Effector memory CD8-positive, alpha-beta T cell (primary cell): Measurements from ENCODE around the gene BTG4.

Experiments used
- ATAC-seq: fragments of 150-1000 bp; cut with Tn5 transposase; replicated peaks from 2 replicates; pipeline ENCODE4 v1.10.0; 2021; ENCODE audit warnings: mild to moderate bottlenecking, moderate library complexity
- DNase-seq, 3 experiments: peaks; one replicate each; pipeline ENCODE4 v3.0.0; 2021
- H3K27ac Mint-ChIP-seq, 2 donors: one replicate each; pipeline ENCODE4 v1.8.0; 2022; ENCODE audit warnings: mild to moderate bottlenecking in 2 of 2, mixed read lengths in 2 of 2, moderate library complexity in 2 of 2
- H3K27me3 Mint-ChIP-seq, 2 donors: one replicate each; pipeline ENCODE4 v1.8.0; 2022; ENCODE audit warnings: mixed read lengths in 2 of 2
- H3K36me3 Mint-ChIP-seq: one replicate; pipeline ENCODE4 v1.8.0; 2022; ENCODE audit warnings: mild to moderate bottlenecking, moderate library complexity, mixed read lengths; ENCODE audit not compliant: insufficient read depth
- H3K4me1 Mint-ChIP-seq, 2 donors: one replicate each; pipeline ENCODE4 v1.8.0; 2022; ENCODE audit warnings: low read depth in 2 of 2, mixed read lengths in 2 of 2
- H3K4me3 Mint-ChIP-seq, 2 donors: one replicate each; pipeline ENCODE4 v1.8.0; 2022; ENCODE audit warnings: mild to moderate bottlenecking in 2 of 2, mixed read lengths in 2 of 2, moderate library complexity in 2 of 2
- H3K9me3 Mint-ChIP-seq, 2 donors: one replicate each; pipeline ENCODE4 v1.8.0; 2022; ENCODE audit warnings: mixed read lengths in 2 of 2
- total RNA-seq, 9 experiments: gene quantifications; one replicate each; lab custom pipeline; 2026; lab: John Stamatoyannopoulos, UW

BTG4 gene
- total RNA-seq = 0 reads per million in 9 experiments

- H3K27me3 Mint-ChIP-seq = peaks cover 55 to 60% of the 10 kb centered on the region in 2 donors
- no peak for DNase-seq
- H3K36me3 Mint-ChIP-seq = no peaks in the 10 kb centered on the region
- peak; percentile 56 for ATAC-seq
- H3K9me3 Mint-ChIP-seq = no peaks in the 10 kb centered on the region
- peaks cover 0 to 6% of the 10 kb centered on the region in 2 donors for H3K4me1 Mint-ChIP-seq
- H3K4me3 Mint-ChIP-seq = peak within 1 kb of the TSS; percentile 41 to 58
- H3K27ac Mint-ChIP-seq = no peak within 1 kb of the TSS
These were observed at the start of gene BTG4 for GRCh38 chr11:111512296-111513239. Gene BTG4, minus strand, starts transcription at chr11:111512386. Its CDS starts 13,610 bp downstream, at chr11:111498776.

- no peak overlapping the region for H3K4me3 Mint-ChIP-seq
- H3K4me1 Mint-ChIP-seq = no peaks in the 10 kb centered on the region
- H3K9me3 Mint-ChIP-seq = no peaks in the 10 kb centered on the region
- no peak for ATAC-seq
- peaks cover 0 to 7% of the 10 kb centered on the region in 2 donors for H3K27me3 Mint-ChIP-seq
- peak overlapping the region in 1 of 2 donors; percentile 45 for H3K27ac Mint-ChIP-seq
- DNase-seq = no peak
- H3K36me3 Mint-ChIP-seq = no peaks in the 10 kb centered on the region
These were observed 49.7 kb upstream of the BTG4 start for GRCh38 chr11:111561791-111562325.

- H3K27ac Mint-ChIP-seq = no peak overlapping the region
- ATAC-seq = no peak
- no peak overlapping the region for H3K4me3 Mint-ChIP-seq
- H3K36me3 Mint-ChIP-seq = no peaks in the 10 kb centered on the region
- DNase-seq = no peak
- no peaks in the 10 kb centered on the region for H3K9me3 Mint-ChIP-seq
- no peaks in the 10 kb centered on the region for H3K4me1 Mint-ChIP-seq
- H3K27me3 Mint-ChIP-seq = peaks cover 0 to 7% of the 10 kb centered on the region in 2 donors
These were observed 49.1 kb upstream of the BTG4 start for GRCh38 chr11:111561306-111561705.

GRCh38 chr11:111560800-111561199, 48.6 kb upstream of the BTG4 start:
- ATAC-seq (no peak), DNase-seq (no peak)
- no peaks in the 10 kb centered on the region for H3K36me3 Mint-ChIP-seq
- no peak overlapping the region for H3K4me3 Mint-ChIP-seq
- no peak overlapping the region for H3K27ac Mint-ChIP-seq
- peaks cover 0 to 7% of the 10 kb centered on the region in 2 donors for H3K27me3 Mint-ChIP-seq
- H3K9me3 Mint-ChIP-seq = no peaks in the 10 kb centered on the region
- H3K4me1 Mint-ChIP-seq = no peaks in the 10 kb centered on the region

GRCh38 chr11:111559800-111560464, 47.7 kb upstream of the BTG4 start:
- H3K27me3 Mint-ChIP-seq = peaks cover 6 to 7% of the 10 kb centered on the region in 2 donors
- no peaks in the 10 kb centered on the region for H3K4me1 Mint-ChIP-seq
- H3K4me3 Mint-ChIP-seq = no peak overlapping the region
- no peak for DNase-seq
- no peaks in the 10 kb centered on the region for H3K36me3 Mint-ChIP-seq
- no peak overlapping the region for H3K27ac Mint-ChIP-seq
- H3K9me3 Mint-ChIP-seq = no peaks in the 10 kb centered on the region
- ATAC-seq = no peak

- no peak overlapping the region for H3K4me3 Mint-ChIP-seq
- DNase-seq (no peak), ATAC-seq (no peak)
- no peaks in the 10 kb centered on the region for H3K9me3 Mint-ChIP-seq
- no peak overlapping the region for H3K27ac Mint-ChIP-seq
- H3K4me1 Mint-ChIP-seq = no peaks in the 10 kb centered on the region
- peaks cover 11 to 15% of the 10 kb centered on the region in 2 donors for H3K27me3 Mint-ChIP-seq
- H3K36me3 Mint-ChIP-seq = no peaks in the 10 kb centered on the region
These were observed 45.4 kb upstream of the BTG4 start for GRCh38 chr11:111557425-111558111.

- Mint-ChIP-seq H3K4me1 (no peaks in the 10 kb centered on the region), H3K9me3 (no peaks in the 10 kb centered on the region), H3K36me3 (no peaks in the 10 kb centered on the region), H3K27me3 (peaks cover 24 to 36% of the 10 kb centered on the region in 2 donors), H3K27ac (no peak overlapping the region), H3K4me3 (no peak overlapping the region)
- ATAC-seq = no peak
- DNase-seq = no peak
These were observed 43.1 kb upstream of the BTG4 start for GRCh38 chr11:111555255-111555654.

- Mint-ChIP-seq H3K4me1 (no peaks in the 10 kb centered on the region), H3K36me3 (no peaks in the 10 kb centered on the region), H3K27ac (no peak overlapping the region), H3K4me3 (no peak overlapping the region), H3K9me3 (no peaks in the 10 kb centered on the region), H3K27me3 (peaks cover 24 to 37% of the 10 kb centered on the region in 2 donors)
- ATAC-seq (no peak), DNase-seq (no peak)
These were observed 42.3 kb upstream of the BTG4 start for GRCh38 chr11:111554532-111554931.

GRCh38 chr11:111550258-111550657, 38.1 kb upstream of the BTG4 start:
- H3K9me3 Mint-ChIP-seq = no peaks in the 10 kb centered on the region
- H3K27ac Mint-ChIP-seq = no peak overlapping the region
- H3K27me3 Mint-ChIP-seq = peaks cover 27 to 75% of the 10 kb centered on the region in 2 donors

GRCh38 chr11:111549869-111550203, 37.6 kb upstream of the BTG4 start:
- Mint-ChIP-seq H3K4me1 (no peaks in the 10 kb centered on the region), H3K27me3 (peaks cover 25 to 79% of the 10 kb centered on the region in 2 donors), H3K9me3 (no peaks in the 10 kb centered on the region), H3K27ac (no peak overlapping the region), H3K36me3 (no peaks in the 10 kb centered on the region), H3K4me3 (no peak overlapping the region)
- no peak for DNase-seq
- ATAC-seq = no peak

More at GRCh38 chr11:111550258-111550657, 38.1 kb upstream of the BTG4 start:
- DNase-seq (no peak), ATAC-seq (no peak)
- no peaks in the 10 kb centered on the region for H3K36me3 Mint-ChIP-seq
- H3K4me3 Mint-ChIP-seq = no peak overlapping the region
- no peaks in the 10 kb centered on the region for H3K4me1 Mint-ChIP-seq

- Mint-ChIP-seq H3K9me3 (no peaks in the 10 kb centered on the region), H3K4me3 (no peak overlapping the region), H3K27ac (no peak overlapping the region), H3K4me1 (no peaks in the 10 kb centered on the region), H3K27me3 (peaks cover 29 to 84% of the 10 kb centered on the region in 2 donors), H3K36me3 (no peaks in the 10 kb centered on the region)
- no peak for DNase-seq
- ATAC-seq = no peak
These were observed 37.1 kb upstream of the BTG4 start for GRCh38 chr11:111549196-111549868.

- no peak for DNase-seq
- no peak for ATAC-seq
- no peaks in the 10 kb centered on the region for H3K9me3 Mint-ChIP-seq
- H3K36me3 Mint-ChIP-seq = no peaks in the 10 kb centered on the region
- no peak overlapping the region for H3K4me3 Mint-ChIP-seq
- H3K27ac Mint-ChIP-seq = no peak overlapping the region
- H3K27me3 Mint-ChIP-seq = peaks cover 33 to 87% of the 10 kb centered on the region in 2 donors
- no peaks in the 10 kb centered on the region for H3K4me1 Mint-ChIP-seq
These were observed 36.3 kb upstream of the BTG4 start for GRCh38 chr11:111548525-111548924.
